Measurements from ENCODE around the gene PKD2L2.
"Not testable (repeated sequence)": the region's sequence is repeated elsewhere in the genome, so short reads cannot be mapped to it uniquely, and the experiment has no call there.

Gene PKD2L2

DNA sequence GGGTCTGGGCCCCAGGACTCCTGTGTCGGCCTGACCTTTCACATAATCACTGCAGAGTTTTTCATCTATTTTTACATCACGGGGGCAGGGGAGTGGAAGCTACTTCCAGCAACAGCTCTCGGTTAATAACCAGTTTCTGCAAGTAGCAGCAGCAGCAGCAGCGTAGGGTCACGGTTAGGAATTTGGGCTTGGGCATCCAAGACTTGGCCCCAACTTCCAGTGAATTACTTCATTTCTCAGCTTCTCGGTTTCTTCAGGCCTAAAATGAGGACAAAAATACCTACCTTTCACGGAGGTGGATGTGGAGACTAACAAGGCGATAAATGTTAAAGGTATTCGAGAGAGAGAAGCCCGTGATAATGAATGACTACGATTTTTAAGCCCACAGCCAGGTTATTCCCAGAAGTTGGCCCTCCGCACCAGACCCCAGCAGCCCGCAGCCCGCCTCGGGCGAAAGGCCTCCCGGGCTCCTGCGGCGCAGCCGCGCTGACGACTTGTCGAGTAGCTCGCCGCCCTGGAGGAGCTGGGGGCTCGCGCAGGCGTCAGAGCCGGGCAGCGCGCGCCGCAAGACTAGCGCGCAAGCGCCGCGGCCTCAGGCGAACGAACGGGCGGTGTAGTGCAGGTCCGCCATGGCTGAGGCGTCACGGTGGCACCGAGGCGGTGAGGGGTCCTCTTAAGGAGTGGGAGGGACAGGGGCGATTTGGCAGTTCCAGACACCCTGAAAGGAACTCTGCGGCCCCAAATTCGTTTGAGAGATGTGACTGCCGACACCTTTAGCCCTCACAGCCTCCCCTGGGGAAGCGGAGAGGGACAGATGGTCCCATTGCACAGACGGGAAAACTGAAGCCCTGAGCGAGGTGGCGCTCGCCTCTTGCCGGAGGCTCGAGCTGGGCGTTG, at the start of gene PKD2L2:
TSS of gene PKD2L2 (plus strand) at position 595 of the 897 bp plus-strand sequence. CDS start at position 630, 35 bp downstream.
- peak; percentile 86 for DNase-seq

GRCh38 chr5:137842296-137842695, 47.0 kb upstream of the PKD2L2 start:
- DNase-seq = no peak

DNA sequence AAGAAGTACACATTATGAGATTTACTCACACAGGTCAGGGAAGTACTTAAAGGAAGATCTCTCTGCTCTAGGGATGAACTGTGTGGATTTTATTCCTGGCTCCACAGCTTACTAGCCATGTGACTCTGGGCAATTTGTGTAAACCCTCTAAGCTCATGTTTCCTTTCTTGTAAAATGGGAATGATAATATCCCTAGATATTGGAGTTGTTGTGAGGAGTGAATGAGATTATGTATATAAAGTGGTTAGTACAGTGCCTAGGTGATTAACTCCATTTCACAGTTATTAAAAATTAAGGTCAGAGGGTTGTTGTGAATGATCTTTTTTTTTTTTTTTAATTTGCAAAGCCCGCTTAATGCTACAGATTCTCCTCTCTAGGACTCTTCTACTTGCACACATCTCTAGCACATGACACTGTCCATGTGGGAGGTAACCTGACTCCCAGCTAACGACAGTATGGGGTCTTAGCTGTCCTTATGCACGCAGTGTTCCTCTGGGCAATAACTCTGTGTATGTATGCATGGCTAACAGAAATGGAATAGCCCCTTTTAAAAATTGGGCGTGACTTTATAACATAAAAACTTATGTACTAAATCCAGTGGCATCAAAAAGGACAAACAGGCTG, 45.5 kb upstream of the PKD2L2 start:
- no peak for DNase-seq

DNA sequence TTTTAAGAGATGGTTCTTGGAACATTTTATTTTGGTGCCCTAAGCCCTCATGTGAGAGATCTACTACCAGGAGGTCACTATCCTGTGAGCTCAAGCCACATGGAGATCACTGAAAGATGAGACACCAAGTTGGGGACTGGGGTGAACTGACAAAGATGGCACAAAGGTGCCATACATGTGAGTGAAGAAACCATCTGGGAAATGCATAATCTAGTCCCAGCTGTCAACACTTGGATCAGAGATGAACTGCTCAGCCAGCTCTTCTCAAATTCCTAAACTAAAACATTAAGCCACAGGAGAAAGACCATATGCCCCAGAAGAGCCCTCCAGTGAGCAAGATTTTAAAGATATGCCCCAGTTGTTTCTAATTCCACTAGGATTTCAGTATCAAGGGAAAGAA, 43.8 kb upstream of the PKD2L2 start:
- DNase-seq = no peak

GRCh38 chr5:137847687-137848086, 41.6 kb upstream of the PKD2L2 start:
- no peak for DNase-seq

- not testable (repeated sequence) for DNase-seq
Measured at GRCh38 chr5:137853165-137853564, 36.1 kb upstream of the PKD2L2 start.

GRCh38 chr5:137856201-137856600, 33.1 kb upstream of the PKD2L2 start:
- no peak for DNase-seq

DNA sequence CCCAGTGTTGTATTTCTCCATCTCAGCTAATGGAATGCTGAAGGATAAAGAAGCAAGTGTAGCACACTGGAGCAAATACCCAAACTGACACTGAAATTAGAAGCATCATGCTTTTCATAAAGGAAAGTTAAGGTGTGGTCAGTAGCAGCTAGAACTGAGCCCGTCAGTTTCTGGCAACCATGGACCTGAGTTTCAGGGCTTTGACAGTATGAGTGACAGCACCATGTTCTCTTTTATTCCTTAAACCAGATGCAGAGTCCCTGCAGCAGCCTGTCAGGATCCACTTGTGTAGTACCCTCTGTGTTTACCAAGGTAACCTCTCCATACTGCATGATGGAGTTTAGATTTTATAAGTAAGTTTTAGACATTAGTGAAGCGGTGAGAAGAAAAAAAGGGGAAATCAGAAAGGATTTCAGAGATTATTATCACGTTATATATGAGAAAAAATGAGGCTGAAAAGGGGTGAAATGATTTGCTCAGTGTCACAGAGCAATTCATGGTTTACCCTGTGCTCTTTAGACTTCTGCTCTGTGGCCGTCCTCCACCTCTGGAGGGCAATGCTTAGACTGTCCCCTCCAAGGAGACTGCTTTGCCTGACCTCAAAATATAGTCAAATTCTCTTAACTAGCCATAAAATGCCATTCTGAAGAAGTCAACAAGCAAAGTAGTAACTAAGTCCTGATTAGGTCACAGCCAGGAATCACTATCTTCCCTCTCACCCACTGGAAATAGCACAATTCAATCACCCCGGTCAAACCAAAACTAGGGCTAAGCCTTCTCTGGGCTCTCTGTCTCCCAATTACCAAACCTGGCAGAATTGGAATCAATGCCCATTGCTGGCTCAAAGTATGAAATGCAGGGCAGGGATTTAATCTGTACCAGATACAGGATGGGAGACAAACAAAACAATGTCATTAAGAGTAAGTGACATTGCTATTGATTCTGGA, 32.1 kb upstream of the PKD2L2 start:
- no peak for DNase-seq

- peak; percentile 9 for DNase-seq
Measured at GRCh38 chr5:137858223-137858916, 30.9 kb upstream of the PKD2L2 start.

- no peak for DNase-seq
Measured at GRCh38 chr5:137858954-137859353, 30.3 kb upstream of the PKD2L2 start.

- DNase-seq = no peak
Measured at GRCh38 chr5:137862251-137862650, 27.0 kb upstream of the PKD2L2 start.

GRCh38 chr5:137863653-137864052, 25.6 kb upstream of the PKD2L2 start:
- DNase-seq = not testable (repeated sequence)

- DNase-seq = no peak
Measured at GRCh38 chr5:137866541-137867388, 22.5 kb upstream of the PKD2L2 start.

GRCh38 chr5:137867664-137868063, 21.6 kb upstream of the PKD2L2 start, which contains the start of gene MYOT:
Gene MYOT (plus strand): TSS chr5:137867860. CDS start chr5:137870652, 2,792 bp downstream.
- no peak for DNase-seq

- DNase-seq = no peak
Measured at GRCh38 chr5:137870647-137871339, 18.5 kb upstream of the PKD2L2 start.

DNA sequence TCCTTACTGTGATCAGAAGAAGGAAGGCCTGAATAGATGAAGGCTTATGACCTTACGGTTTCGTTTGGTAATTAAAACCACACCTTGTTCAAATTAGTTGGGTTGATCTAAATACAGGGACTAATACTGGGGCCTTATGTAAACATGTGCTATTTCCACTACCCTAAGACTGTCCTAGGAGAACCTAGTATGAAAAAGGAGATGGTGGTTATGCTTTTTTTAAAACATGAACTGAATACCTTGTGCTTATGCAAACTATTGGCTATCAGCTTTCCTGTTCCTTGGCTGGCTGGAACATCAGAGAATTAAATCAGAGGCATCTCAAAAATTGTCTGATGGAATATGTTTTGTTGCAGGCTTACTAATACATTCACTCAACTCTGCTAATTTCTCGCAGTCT, 17.7 kb upstream of the PKD2L2 start:
- no peak for DNase-seq

- DNase-seq = no peak
Measured at GRCh38 chr5:137872466-137872865, 16.8 kb upstream of the PKD2L2 start.

DNA sequence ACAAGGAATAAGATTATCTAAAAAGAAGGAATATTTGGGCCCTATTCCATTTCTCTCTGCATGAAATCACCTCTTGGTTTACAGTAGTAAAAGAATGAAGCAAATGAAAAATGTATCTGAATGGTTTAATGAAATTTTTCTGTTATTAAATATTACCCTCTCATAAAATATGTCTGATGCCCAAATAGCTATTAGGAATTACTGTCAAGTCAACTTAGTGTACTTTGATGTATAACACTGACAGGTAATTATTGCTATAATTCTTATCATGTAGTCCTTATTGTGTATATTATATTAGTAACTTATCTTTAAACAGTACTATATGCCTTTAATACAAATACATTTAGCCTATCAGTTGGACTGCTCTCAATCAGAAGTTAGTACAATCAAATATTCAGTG, 13.2 kb upstream of the PKD2L2 start:
- no peak for DNase-seq

- no peak for DNase-seq
Measured at GRCh38 chr5:137880313-137880712, 8.9 kb upstream of the PKD2L2 start.

- no peak for DNase-seq
Measured at GRCh38 chr5:137887831-137888230, 1.4 kb upstream of the PKD2L2 start.

GRCh38 chr5:137888466-137888862, 793 bp upstream of the PKD2L2 start:
- no peak for DNase-seq
